GM23338 (cell line): Measurements from ENCODE around the gene SRP68. TPM values are rescaled to one million over a fixed set of nuclear protein-coding genes. Genes with fewer than 3 reads are reported as not detected.

Experiments
- ATAC-seq: fragments of 200-7000 bp; cut with Tn5 transposase; 3 replicates; pipeline ENCODE4 v1.9.1; 2020
- DNase-seq: peaks from one replicate; pipeline ENCODE4 v3.0.0-alpha.2; 2015; ENCODE audit warnings: low spot score
- H2AFZ ChIP-seq: fragments of 200-600 bp; sonication (generic); 2 replicates; pipeline ENCODE4 v1.8.0; 2016; ENCODE audit warnings: antibody characterized with exemption, mild to moderate bottlenecking, moderate library complexity
- H3F3A ChIP-seq: fragments of 200-600 bp; sonication (generic); replicated peaks from 2 replicates; pipeline ENCODE4 v1.8.0; 2017; ENCODE audit warnings: antibody characterized with exemption, mixed run types, low read depth
- H3K27ac ChIP-seq: fragments of 200-600 bp; sonication (generic); 2 replicates; pipeline ENCODE4 v1.6.1; 2016; ENCODE audit warnings: low read depth
- H3K27me3 ChIP-seq: fragments of 200-600 bp; sonication (generic); 2 replicates; pipeline ENCODE4 v1.8.0; 2016; ENCODE audit warnings: mild to moderate bottlenecking, mixed run types, moderate library complexity; ENCODE audit not compliant: insufficient read depth
- H3K36me3 ChIP-seq: fragments of 200-600 bp; sonication (generic); 2 replicates; pipeline ENCODE4 v1.8.0; 2016; ENCODE audit warnings: mild to moderate bottlenecking; ENCODE audit not compliant: insufficient read depth
- H3K4me1 ChIP-seq: fragments of 200-600 bp; sonication (generic); 2 replicates; pipeline ENCODE4 v1.8.0; 2016; ENCODE audit warnings: mild to moderate bottlenecking, moderate library complexity; ENCODE audit not compliant: insufficient read depth
- H3K4me2 ChIP-seq: fragments of 200-600 bp; sonication (generic); 2 replicates; pipeline ENCODE4 v1.7.1; 2017; ENCODE audit warnings: mixed run types
- H3K4me3 ChIP-seq: fragments of 200-600 bp; sonication (generic); 2 replicates; pipeline ENCODE4 v1.6.1; 2016; ENCODE audit warnings: mixed run types
- H3K79me2 ChIP-seq: fragments of 200-600 bp; sonication (generic); replicated peaks from 2 replicates; pipeline ENCODE4 v1.8.0; 2017; ENCODE audit warnings: mild to moderate bottlenecking; ENCODE audit not compliant: insufficient read depth
- H3K9me2 ChIP-seq: fragments of 200-600 bp; sonication (generic); 2 replicates; pipeline ENCODE4 v1.8.0; 2017; ENCODE audit not compliant: insufficient read depth
- H4K20me1 ChIP-seq: fragments of 200-600 bp; sonication (generic); replicated peaks from 2 replicates; pipeline ENCODE4 v1.8.0; 2017; ENCODE audit warnings: mild to moderate bottlenecking; ENCODE audit not compliant: insufficient read depth
- H3K27ac Mint-ChIP-seq: 2 replicates; pipeline ENCODE4 v1.8.0; 2020; ENCODE audit warnings: inconsistent platforms, mild to moderate bottlenecking, moderate library complexity, mixed read lengths
- H3K27me3 Mint-ChIP-seq: 3 replicates; pipeline ENCODE4 v1.8.0; 2022; ENCODE audit warnings: low read depth, mild to moderate bottlenecking, moderate library complexity, mixed read lengths, inconsistent platforms; ENCODE audit not compliant: insufficient read depth, poor library complexity
- H3K36me3 Mint-ChIP-seq: 3 replicates; pipeline ENCODE4 v1.8.0; 2021; ENCODE audit warnings: low read depth, mild to moderate bottlenecking, inconsistent platforms, moderate library complexity, mixed read lengths
- H3K4me1 Mint-ChIP-seq: 3 replicates; pipeline ENCODE4 v1.8.0; 2020; ENCODE audit warnings: mild to moderate bottlenecking, inconsistent platforms, mixed read lengths
- H3K4me3 Mint-ChIP-seq: 3 replicates; pipeline ENCODE4 v1.8.0; 2021; ENCODE audit warnings: moderate library complexity, mild to moderate bottlenecking, inconsistent platforms, mixed read lengths
- H3K9me3 Mint-ChIP-seq: 3 replicates; pipeline ENCODE4 v1.8.0; 2020; ENCODE audit warnings: moderate library complexity, mild to moderate bottlenecking, inconsistent platforms, mixed read lengths
- CREB1 ChIP-seq: fragments of 250-450 bp; sonication (Bioruptor Pico); IDR thresholded peaks from 2 replicates; pipeline ENCODE4 v1.5.0; 2020; ENCODE audit warnings: low read depth, mild to moderate bottlenecking, moderate library complexity
- EZH2 ChIP-seq: fragments of 200-600 bp; sonication (generic); IDR thresholded peaks from one replicate; pipeline ENCODE4 v1.8.0; 2017; ENCODE audit warnings: antibody characterized with exemption, mild to moderate bottlenecking, low read depth; ENCODE audit not compliant: unreplicated experiment
- EZH2phosphoT487 ChIP-seq: fragments of 200-600 bp; sonication (generic); IDR thresholded peaks from one replicate; pipeline ENCODE4 v1.8.1; 2018; ENCODE audit warnings: antibody characterized with exemption; ENCODE audit not compliant: unreplicated experiment
- JUNB ChIP-seq: IDR thresholded peaks from one replicate; pipeline ENCODE4 v1.6.1; 2016; ENCODE audit warnings: antibody characterized with exemption; ENCODE audit not compliant: unreplicated experiment
- NANOG ChIP-seq: IDR thresholded peaks from 2 replicates; pipeline ENCODE4 v1.6.1; 2016; ENCODE audit warnings: antibody characterized with exemption, borderline replicate concordance
- POLR2AphosphoS5 ChIP-seq: IDR thresholded peaks from 2 replicates; pipeline ENCODE4 v1.6.1; 2016; ENCODE audit warnings: antibody characterized with exemption, low read depth
- STAT1 ChIP-seq: IDR thresholded peaks from one replicate; pipeline ENCODE4 v1.6.1; 2016; ENCODE audit warnings: antibody characterized with exemption; ENCODE audit not compliant: unreplicated experiment
- ZNF331 ChIP-seq: fragments of 250-450 bp; sonication (Bioruptor Pico); IDR thresholded peaks from 2 replicates; pipeline ENCODE4 v1.5.0; 2020; ENCODE audit warnings: low read depth, mild to moderate bottlenecking, moderate library complexity
- ZNF462 ChIP-seq: fragments of 250-450 bp; sonication (Bioruptor Pico); IDR thresholded peaks from 2 replicates; pipeline ENCODE4 v1.5.0; 2020; ENCODE audit warnings: mild to moderate bottlenecking, moderate library complexity
- polyA plus RNA-seq: library from polyadenylated mRNA; unstranded; fragments of >200 nt; fragmentation: Nextera tagmentation; extraction: Ambion mirVana; gene quantifications from 2 replicates; pipeline ENCODE4 v1.2.1, GENCODE V29; 2016
- total RNA-seq: library from RNA; depleted of rRNA; stranded (reverse); fragments of >200 nt; shearing (Covaris generic); gene quantifications from 2 replicates; pipeline ENCODE4 v1.2.3, GENCODE V29; 2014

Gene SRP68
- total and polyA plus RNA-seq, 2 experiments from 2014 or later: 30.7 to 62.8 TPM

GRCh38 chr17:76090517-76091129 lies 18.3 kb upstream of the SRP68 start (continued):
- no peak for TF ChIP-seq ZNF462
- no peak for TF ChIP-seq NANOG
- TF ChIP-seq CREB1 (CRISPR knock-in tag): no peak
- TF ChIP-seq EZH2phosphoT487: no peak

DNA sequence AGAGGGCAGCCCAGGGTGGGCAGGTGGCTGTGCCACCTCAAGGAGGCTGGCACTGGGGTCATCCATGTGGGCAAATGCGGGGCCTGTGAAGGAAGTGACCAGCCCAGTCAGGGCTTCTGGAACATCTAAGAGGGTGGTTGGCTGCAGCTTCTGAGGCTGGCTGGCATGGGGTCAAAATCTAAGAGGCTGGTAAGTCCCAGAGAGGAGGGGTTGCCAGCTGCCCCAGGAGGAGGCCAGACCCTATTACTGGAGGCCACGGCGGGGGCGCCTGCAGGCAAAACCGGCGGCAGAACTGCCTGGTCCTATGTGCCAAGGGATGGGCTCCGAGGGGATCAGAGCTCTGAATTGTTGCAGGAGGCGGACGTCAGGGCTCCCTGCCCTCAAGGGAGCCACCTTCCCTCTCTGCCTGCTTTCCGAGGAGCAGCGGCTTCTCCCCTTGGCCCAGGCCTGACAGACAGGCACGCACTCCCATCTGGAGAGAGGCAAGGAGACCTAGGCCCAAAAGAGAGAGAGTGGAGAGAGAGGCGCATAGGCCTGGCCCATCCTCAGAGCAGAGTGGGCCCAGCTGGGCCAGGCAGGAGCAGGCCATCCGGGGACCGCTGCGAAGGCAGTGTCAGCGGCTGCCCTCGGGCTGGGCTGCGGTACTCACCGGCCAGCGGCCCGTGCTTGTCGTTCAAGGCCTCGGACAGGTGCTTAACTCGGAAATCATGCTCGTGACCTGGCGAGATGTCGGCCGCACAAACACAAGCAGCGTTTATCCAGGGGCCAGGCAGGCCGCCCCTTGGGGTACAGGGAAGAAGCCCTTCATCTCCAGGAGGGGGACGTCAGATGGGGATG lies 17.6 kb upstream of the SRP68 start:
- H2AFZ ChIP-seq: no peak overlapping the region
- DNase-seq: no peak
- H3K27ac Mint-ChIP-seq: no peak overlapping the region
- no peaks in the 10 kb centered on the region for H3K9me3 Mint-ChIP-seq
- H3F3A ChIP-seq: no peaks in the 10 kb centered on the region
- H3K79me2 ChIP-seq: no peaks in the 10 kb centered on the region
- no peak for ATAC-seq
- peaks cover 4% of the 10 kb centered on the region; the same call in 1 of the 2 replicates for H3K36me3 ChIP-seq
- no peaks in the 10 kb centered on the region for H3K4me1 ChIP-seq
- H3K4me3 Mint-ChIP-seq: no peak overlapping the region
- no peak overlapping the region for H3K4me3 ChIP-seq
- no peaks in the 10 kb centered on the region for H3K27me3 ChIP-seq
- H4K20me1 ChIP-seq: no peaks in the 10 kb centered on the region
- no peaks in the 10 kb centered on the region for H3K9me2 ChIP-seq
- H3K27me3 Mint-ChIP-seq: peaks cover 7% of the 10 kb centered on the region
- no peak overlapping the region for H3K4me2 ChIP-seq
- H3K36me3 Mint-ChIP-seq: peaks cover 65% of the 10 kb centered on the region
- H3K4me1 Mint-ChIP-seq: no peaks in the 10 kb centered on the region
- no peak overlapping the region for H3K27ac ChIP-seq
- TF ChIP-seq ZNF331 (CRISPR knock-in tag) (no peak), POLR2AphosphoS5 (no peak), EZH2 (no peak), NANOG (no peak), STAT1 (no peak), JUNB (no peak), ZNF462 (no peak)
